ENCODE data around the gene PLA2G2D.

The PLA2G2D gene

GRCh38 chr1:20095564-20096434 is 23.5 kb downstream of the PLA2G2D start:
- H3K4me3 ChIP-seq (ENCODE audit: low read length) = no peak overlapping the region
- no peak for TF ChIP-seq CTCF (conservative IDR thresholded peaks at IDR 0.05; ENCODE audit: low read length)
- DNase-seq (ENCODE audit: low read depth) = peak; percentile 18

- H3K4me3 ChIP-seq (ENCODE audit: low read length) = no peak overlapping the region
- peak; percentile 64 for DNase-seq (ENCODE audit: low read depth)
- TF ChIP-seq CTCF (conservative IDR thresholded peaks at IDR 0.05; ENCODE audit: low read length) = no peak
Measured at GRCh38 chr1:20093940-20094391, 25.4 kb downstream of the PLA2G2D start.

- H3K4me3 ChIP-seq (ENCODE audit: low read length) = no peak overlapping the region
- TF ChIP-seq CTCF (conservative IDR thresholded peaks at IDR 0.05; ENCODE audit: low read length) = no peak
- DNase-seq (ENCODE audit: low read depth) = no peak
Measured at GRCh38 chr1:20093303-20093702, 26.0 kb downstream of the PLA2G2D start.

- no peak overlapping the region for H3K4me3 ChIP-seq (ENCODE audit: low read length)
- TF ChIP-seq CTCF (conservative IDR thresholded peaks at IDR 0.05; ENCODE audit: low read length) = no peak
- no peak for DNase-seq (ENCODE audit: low read depth)
Measured at GRCh38 chr1:20090641-20091040, 28.7 kb downstream of the PLA2G2D start.

GRCh38 chr1:20090119-20090518 is 29.2 kb downstream of the PLA2G2D start:
- no peak for DNase-seq (ENCODE audit: low read depth)
- no peak overlapping the region for H3K4me3 ChIP-seq (ENCODE audit: low read length)
- no peak for TF ChIP-seq CTCF (conservative IDR thresholded peaks at IDR 0.05; ENCODE audit: low read length)

- H3K4me3 ChIP-seq (ENCODE audit: low read length) = no peak overlapping the region
- no peak for DNase-seq (ENCODE audit: low read depth)
- TF ChIP-seq CTCF (conservative IDR thresholded peaks at IDR 0.05; ENCODE audit: low read length) = no peak
Measured at GRCh38 chr1:20089328-20090077, 29.8 kb downstream of the PLA2G2D start.
